IMR-90 (cell line): ENCODE measurements around the gene STAB1. TPM values are rescaled to one million over a fixed set of nuclear protein-coding genes. Genes with fewer than 3 reads are reported as not detected.

Source experiments
- ATAC-seq: fragments of 200-7000 bp; cut with Tn5 transposase; 2 replicates; pipeline ENCODE4 v1.9.1; 2020; ENCODE audit warnings: low read depth, mild to moderate bottlenecking, moderate library complexity
- BruUV-seq: library from RNA; stranded (reverse); fragments of 400-500 nt; replicated peaks from 2 replicates; lab custom pipeline; 2021; lab: Mats Ljungman, UMichigan
- CTCF ChIA-PET: fragments of 300-600 bp; formaldehyde crosslinking; extraction: SDS; loops from one replicate; lab custom pipeline; 2021; ENCODE audit warnings: antibody characterized with exemption; lab: Yijun Ruan, JAX
- POLR2A ChIA-PET: fragments of 300-600 bp; sonication (Branson Sonifier 250); formaldehyde crosslinking; loops from one replicate; lab custom pipeline; 2022; ENCODE audit warnings: antibody characterized with exemption; ENCODE audit not compliant: unreplicated experiment; lab: Charles Lee
- DNase-seq: peaks from one replicate; pipeline ENCODE4 v3.0.0; 2013
- H2AFZ ChIP-seq: replicated peaks from 2 replicates; pipeline ENCODE3; 2013; ENCODE audit warnings: low read length, mild to moderate bottlenecking; ENCODE audit not compliant: poor library complexity
- H2AK5ac ChIP-seq: 2 replicates; pipeline ENCODE4 v1.6.1; 2013; ENCODE audit warnings: low read depth, low read length, inconsistent platforms
- H2AK9ac ChIP-seq: replicated peaks from 2 replicates; pipeline ENCODE3; 2013; ENCODE audit warnings: mild to moderate bottlenecking, low read depth, low read length, moderate library complexity; ENCODE audit not compliant: poor library complexity
- H2BK120ac ChIP-seq: 2 replicates; pipeline ENCODE4 v1.6.1; 2013; ENCODE audit warnings: low read depth, low read length, inconsistent platforms
- H2BK15ac ChIP-seq: 3 replicates; pipeline ENCODE4 v1.6.1; 2013; ENCODE audit warnings: low read depth, low read length, inconsistent platforms
- H2BK20ac ChIP-seq: 2 replicates; pipeline ENCODE4 v1.6.1; 2013; ENCODE audit warnings: low read depth, mild to moderate bottlenecking, inconsistent platforms, low read length, moderate library complexity
- H2BK5ac ChIP-seq: 2 replicates; pipeline ENCODE4 v1.6.1; 2013; ENCODE audit warnings: mild to moderate bottlenecking, low read depth, low read length, inconsistent platforms; ENCODE audit not compliant: poor library complexity, severe bottlenecking
- H3K14ac ChIP-seq: replicated peaks from 2 replicates; pipeline ENCODE4 v1.6.1; 2013; ENCODE audit warnings: low read depth, low read length, inconsistent platforms
- H3K18ac ChIP-seq: 2 replicates; pipeline ENCODE4 v1.6.1; 2013; ENCODE audit warnings: low read depth, low read length, control low read depth
- H3K23ac ChIP-seq: 2 replicates; pipeline ENCODE4 v1.6.1; 2013; ENCODE audit warnings: low read depth, low read length, inconsistent platforms
- H3K27ac ChIP-seq: 2 replicates; pipeline ENCODE4 v1.5.1; 2013; ENCODE audit warnings: mild to moderate bottlenecking, control low read depth, low read length; ENCODE audit not compliant: insufficient read depth
- H3K27me3 ChIP-seq: 2 replicates; pipeline ENCODE4 v1.6.1; 2013; ENCODE audit warnings: low read length; ENCODE audit not compliant: control insufficient read depth, insufficient read depth
- H3K36me3 ChIP-seq: 2 replicates; pipeline ENCODE4 v1.6.1; 2013; ENCODE audit warnings: low read length, mixed read lengths; ENCODE audit not compliant: control insufficient read depth, insufficient read depth
- H3K4ac ChIP-seq: 2 replicates; pipeline ENCODE4 v1.6.1; 2013; ENCODE audit warnings: low read depth, low read length, inconsistent platforms
- H3K4me1 ChIP-seq: 2 replicates; pipeline ENCODE4 v1.6.1; 2013; ENCODE audit warnings: low read length, mixed read lengths; ENCODE audit not compliant: control insufficient read depth, insufficient read depth
- H3K4me2 ChIP-seq: 2 replicates; pipeline ENCODE4 v1.6.1; 2013; ENCODE audit warnings: low read depth, mild to moderate bottlenecking, control low read depth, low read length, moderate library complexity
- H3K4me3 ChIP-seq: 2 replicates; pipeline ENCODE4 v1.5.1; 2013; ENCODE audit warnings: low read depth, mild to moderate bottlenecking, control low read depth, low read length, moderate library complexity; ENCODE audit not compliant: insufficient read depth
- H3K56ac ChIP-seq: 2 replicates; pipeline ENCODE4 v1.6.1; 2013; ENCODE audit warnings: low read length, inconsistent platforms; ENCODE audit not compliant: insufficient read depth; ENCODE audit errors: extremely low read depth
- H3K79me1 ChIP-seq, 2 experiments: 2 replicates each; pipeline ENCODE4 v1.6.1; 2013; ENCODE audit warnings: low read length in 2 of 2, inconsistent platforms in 1 of 2, low read depth in 1 of 2
- H3K9ac ChIP-seq: 2 replicates; pipeline ENCODE4 v1.6.1; 2013; ENCODE audit warnings: low read depth, low read length, control low read depth
- H3K9me1 ChIP-seq: 2 replicates; pipeline ENCODE4 v1.6.1; 2013; ENCODE audit warnings: low read length, inconsistent platforms; ENCODE audit not compliant: insufficient read depth
- H3K9me3 ChIP-seq: 2 replicates; pipeline ENCODE4 v1.6.1; 2013; ENCODE audit warnings: low read length; ENCODE audit not compliant: control insufficient read depth, insufficient read depth
- H4K20me1 ChIP-seq: 2 replicates; pipeline ENCODE4 v1.6.1; 2013; ENCODE audit warnings: low read length, inconsistent platforms; ENCODE audit not compliant: insufficient read depth
- H4K5ac ChIP-seq: 2 replicates; pipeline ENCODE4 v1.6.1; 2013; ENCODE audit warnings: mild to moderate bottlenecking, low read depth, low read length, control low read depth
- H4K8ac ChIP-seq, 2 experiments: 2 replicates each; pipeline ENCODE4 v1.6.1; 2013; ENCODE audit warnings: low read depth in 2 of 2, low read length in 2 of 2, control low read depth in 1 of 2, inconsistent platforms in 1 of 2
- H4K91ac ChIP-seq: 2 replicates; pipeline ENCODE4 v1.6.1; 2013; ENCODE audit warnings: low read depth, low read length, inconsistent platforms; ENCODE audit not compliant: insufficient read depth
- MAFK ChIP-seq: IDR thresholded peaks from 2 replicates; pipeline ENCODE4 v1.6.1; 2012; ENCODE audit warnings: low read depth, low read length, improper control_type of control experiment
- WGBS, 2 experiments: methylation state at CpG; one replicate each; pipeline versions ENCODE4 v1.1.5 to v1.1.7; 2013; ENCODE audit warnings: missing lambda C conversion rate in 2 of 2; ENCODE audit not compliant: insufficient read length in 1 of 2; ENCODE audit errors: extremely low coverage in 2 of 2; 5-methylcytosine and 5-hydroxymethylcytosine counted together
- dilution Hi-C: fragments of 300-500 bp; cut with HindIII; formaldehyde crosslinking; loops from one replicate; pipeline ENCODE4 v1.14.3; 2018; ENCODE audit warnings: low sequenced_read_pairs; ENCODE audit not compliant: unreplicated experiment
- in situ Hi-C: fragments of 300-500 bp; cut with MboI; formaldehyde crosslinking; loops from 3 replicates; pipeline ENCODE4 v1.14.3; 2019; ENCODE audit warnings: low sequenced_read_pairs, inconsistent platforms, mixed read lengths
- intact Hi-C: fragments of 100-400 bp; cut with micrococcal nuclease; formaldehyde crosslinking; loops from 2 replicates; pipeline ENCODE4 v1.10.0; 2022
- microRNA-seq, 2 experiments: library from miRNA; stranded (forward) in 1 of 2; unstranded in 1 of 2; fragments of 10-50 nt in 1 of 2; fragments of <30 nt in 1 of 2; gene quantifications in 1 of 2; microRNA quantifications in 1 of 2; one replicate each; pipeline versions ENCODE3 to v1.1.0; 2013 to 2020; ENCODE audit not compliant: insufficient read depth in 1 of 2, insufficient read length in 1 of 2, unreplicated experiment in 1 of 2
- polyA plus RNA-seq, 3 experiments: library from polyadenylated mRNA; depleted of rRNA; stranded (reverse); fragments of >200 nt; gene quantifications; 2 replicates each; pipeline ENCODE4 v1.2.3, GENCODE V29; 2012; ENCODE audit warnings: low replicate concordance in 1 of 3
- small RNA-seq, 5 experiments: library from RNA; depleted of rRNA; stranded (forward); fragments of <200 nt; gene quantifications; one replicate each; pipeline ENCODE3, GENCODE V24; 2012
- total RNA-seq: library from RNA; depleted of rRNA; stranded (reverse); fragments of >200 nt; gene quantifications from 2 replicates; pipeline ENCODE4 v1.2.3, GENCODE V29; 2012; rRNA removed

The STAB1 gene
- total and polyA plus RNA-seq, 2 of the 4 experiments (the other 2 are of a cell fraction): not detected

GRCh38 chr3:52572221-52572620 lies 77.1 kb downstream of the STAB1 start:
- H4K8ac ChIP-seq: no peak overlapping the region
- H3K4ac ChIP-seq: no peak overlapping the region
- H3K27me3 ChIP-seq: no peaks in the 10 kb centered on the region
- no peak overlapping the region for H3K18ac ChIP-seq
- no peaks in the 10 kb centered on the region; the same call in 1 of the 2 replicates for H3K9me1 ChIP-seq
- no TSS peak for BruUV-seq
- no peak overlapping the region for H4K91ac ChIP-seq
- H2AK9ac ChIP-seq: no peak overlapping the region
- DNase-seq: no peak
- peaks cover 4% of the 10 kb centered on the region for H3K4me1 ChIP-seq
- TF ChIP-seq MAFK: no peak
- CTCF ChIA-PET: no interaction called here
- WGBS, 2 experiments: 100% methylated on average over 1 of the region's 6 CpGs; no CpG with 5 or more reads in 1 of the 2 experiments
- H3K9me3 ChIP-seq: no peaks in the 10 kb centered on the region
- H2BK20ac ChIP-seq: no peak overlapping the region
- no peak overlapping the region for H2BK120ac ChIP-seq
- POLR2A ChIA-PET: no interaction called here
- H4K5ac ChIP-seq: no peak overlapping the region
- no peak for ATAC-seq
- no peaks in the 10 kb centered on the region for H4K20me1 ChIP-seq
- H2AK5ac ChIP-seq: no peak overlapping the region
- no peak overlapping the region for H3K56ac ChIP-seq
- H3K23ac ChIP-seq: no peak overlapping the region
- H3K4me3 ChIP-seq: no peak overlapping the region
- no peak overlapping the region for H2AFZ ChIP-seq
- in situ Hi-C loops (no loop called here), dilution Hi-C loops (no loop called here), intact Hi-C loops (no loop called here)
- H3K27ac ChIP-seq: no peak overlapping the region
- no peak overlapping the region for H3K9ac ChIP-seq
- no peak overlapping the region for H2BK5ac ChIP-seq
- H2BK15ac ChIP-seq: no peak overlapping the region
- peaks cover 19% of the 10 kb centered on the region for H3K36me3 ChIP-seq
- H3K79me1 ChIP-seq: peaks cover 3 to 23% of the 10 kb centered on the region in 2 experiments; a peak in 2 of 4 replicates
- H3K14ac ChIP-seq: no peak overlapping the region
- H3K4me2 ChIP-seq: no peak overlapping the region

Small RNA genes lying within 50 kb of the gene (microRNA-seq; reads per million reads assigned to microRNA genes)
- not detected for gene RNU6-856P (ENCODE audit: insufficient read depth, insufficient read length)
- not detected for gene RNU6ATAC16P (ENCODE audit: insufficient read depth, insufficient read length)

Small RNA genes lying within 50 kb of the gene (small RNA-seq; reads per million reads assigned to genes)
- gene RNU6-856P: 0 reads per million in 5 experiments
- gene RNU6ATAC16P: 0 reads per million in 5 experiments

Other genes starting within 250 kb of the STAB1 start
- gene PPM1M, start 249.6 kb upstream of the STAB1 start, total RNA-seq: 12.2 and 13.1 TPM in 2 replicates
- gene PPM1M, start 249.6 kb upstream of the STAB1 start, polyA plus RNA-seq (2012; rRNA removed): 15.4 and 18.1 TPM in 2 replicates
- 65.3 and 68.1 TPM in 2 replicates for gene WDR82, start 216.7 kb upstream of the STAB1 start, total RNA-seq
- 30.9 and 38.1 TPM in 2 replicates for gene WDR82, start 216.7 kb upstream of the STAB1 start, polyA plus RNA-seq (2012; rRNA removed)
- 6.4 and 6.8 TPM in 2 replicates for gene GLYCTK, start 207.5 kb upstream of the STAB1 start, total RNA-seq
- gene GLYCTK, start 207.5 kb upstream of the STAB1 start, polyA plus RNA-seq (2012; rRNA removed): 13.9 and 15.6 TPM in 2 replicates
- gene DNAH1, start 179.0 kb upstream of the STAB1 start, total RNA-seq: 1.7 and 2.0 TPM in 2 replicates
- gene DNAH1, start 179.0 kb upstream of the STAB1 start, polyA plus RNA-seq (2012; rRNA removed): 3.8 and 4.0 TPM in 2 replicates
- gene BAP1, start 85.3 kb upstream of the STAB1 start, total RNA-seq: 35.0 and 36.4 TPM in 2 replicates
- 48.6 and 55.2 TPM in 2 replicates for gene BAP1, start 85.3 kb upstream of the STAB1 start, polyA plus RNA-seq (2012; rRNA removed)
- 2.5 and 2.9 TPM in 2 replicates for gene PHF7, start 84.7 kb upstream of the STAB1 start, total RNA-seq
- 2.1 and 2.8 TPM in 2 replicates for gene PHF7, start 84.7 kb upstream of the STAB1 start, polyA plus RNA-seq (2012; rRNA removed)
- gene SEMA3G, start 50.2 kb upstream of the STAB1 start, total RNA-seq: not detected in 2 replicates
- 0.04 and 0.07 TPM in 2 replicates for gene SEMA3G, start 50.2 kb upstream of the STAB1 start, polyA plus RNA-seq (2012; rRNA removed)
- gene TNNC1, start 41.3 kb upstream of the STAB1 start, total RNA-seq: 1.1 and 1.3 TPM in 2 replicates
- gene TNNC1, start 41.3 kb upstream of the STAB1 start, polyA plus RNA-seq (2012; rRNA removed): 4.0 and 4.6 TPM in 2 replicates
- gene NISCH, start 39.7 kb upstream of the STAB1 start, total RNA-seq: 34.2 and 36.9 TPM in 2 replicates
- gene NISCH, start 39.7 kb upstream of the STAB1 start, polyA plus RNA-seq (2012; rRNA removed): 86.0 and 92.2 TPM in 2 replicates
- 161 and 173 TPM in 2 replicates for gene NT5DC2, start 38.5 kb downstream of the STAB1 start, total RNA-seq
- 200 and 228 TPM in 2 replicates for gene NT5DC2, start 38.5 kb downstream of the STAB1 start, polyA plus RNA-seq (2012; rRNA removed)
- 1.1 and 1.4 TPM in 2 replicates for gene UQCC5, start 41.3 kb downstream of the STAB1 start, total RNA-seq
- gene UQCC5, start 41.3 kb downstream of the STAB1 start, polyA plus RNA-seq (2012; rRNA removed): 14.4 and 16.9 TPM in 2 replicates
- 72.6 and 74.2 TPM in 2 replicates for gene PBRM1, start 190.6 kb downstream of the STAB1 start, total RNA-seq
- gene PBRM1, start 190.6 kb downstream of the STAB1 start, polyA plus RNA-seq (2012; rRNA removed): 16.5 and 16.6 TPM in 2 replicates
- 66.0 and 117 TPM in 2 replicates for gene GNL3, start 190.7 kb downstream of the STAB1 start, total RNA-seq
- 69.7 and 90.4 TPM in 2 replicates for gene GNL3, start 190.7 kb downstream of the STAB1 start, polyA plus RNA-seq (2012; rRNA removed)
- gene GLT8D1, start 210.5 kb downstream of the STAB1 start, total RNA-seq: 65.3 and 87.8 TPM in 2 replicates
- gene GLT8D1, start 210.5 kb downstream of the STAB1 start, polyA plus RNA-seq (2012; rRNA removed): 114 and 124 TPM in 2 replicates
- 50.5 and 102 TPM in 2 replicates for gene SPCS1, start 210.8 kb downstream of the STAB1 start, total RNA-seq
- gene SPCS1, start 210.8 kb downstream of the STAB1 start, polyA plus RNA-seq (2012; rRNA removed): 111 and 124 TPM in 2 replicates